ENCODE data around the gene SFT2D1. TPM values are rescaled to one million over a fixed set of nuclear protein-coding genes. Genes with fewer than 3 reads are reported as not detected.
"Not testable (repeated sequence)": the region's sequence is repeated elsewhere in the genome, so short reads cannot be mapped to it uniquely, and the experiment has no call there.

SFT2D1 gene
- polyA plus RNA-seq (2011; rRNA removed) (54.8 and 76.5 TPM in 2 replicates), polyA minus RNA-seq (2011; rRNA and poly(A)+ RNA removed) (15.6 and 18.5 TPM in 2 replicates)

DNA sequence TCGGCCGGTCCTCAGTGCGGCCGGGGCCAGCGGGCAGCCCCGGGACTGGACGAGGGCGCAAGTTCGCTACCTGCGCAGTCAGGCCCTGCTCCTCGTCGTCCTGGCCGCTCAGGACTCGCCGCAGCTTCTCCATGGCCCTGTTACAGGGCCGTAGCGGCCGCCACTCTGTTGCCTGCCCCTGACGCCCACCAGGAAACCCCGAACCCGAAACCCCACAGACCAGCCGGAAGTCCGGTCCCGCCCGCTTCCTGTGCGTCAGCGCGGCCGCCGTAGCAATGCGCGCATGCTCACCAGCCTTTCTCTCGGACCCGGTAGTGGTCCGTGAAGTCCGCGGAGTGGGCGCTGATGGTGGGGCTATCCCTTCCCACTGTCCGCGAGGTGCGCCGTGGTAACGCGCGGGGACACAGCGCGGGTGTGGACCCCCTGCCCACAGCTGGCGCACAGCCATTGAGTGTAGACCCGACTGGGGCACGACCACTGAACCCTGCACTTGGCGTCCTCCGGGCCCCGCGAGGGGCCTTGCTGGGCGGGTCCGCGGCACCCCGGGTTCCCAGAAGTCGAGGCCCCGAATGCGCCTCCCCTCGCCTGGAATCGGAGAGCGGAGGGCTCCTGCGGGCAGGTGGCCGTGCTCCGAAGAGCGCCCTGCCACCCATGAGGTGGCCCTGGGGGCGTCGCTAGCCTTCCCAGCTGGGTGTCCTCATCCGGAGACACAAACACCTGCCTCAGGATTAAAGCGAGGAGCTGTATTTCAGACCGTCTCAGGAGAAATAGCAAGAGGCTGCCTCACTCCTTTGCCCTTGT, at the start of gene SFT2D1:
SFT2D1 (minus strand) TSS at position 197 of the 801 bp plus-strand sequence; CDS start at position 133, 64 bp downstream.
- POLR2A ChIA-PET, result interaction anchor here (0.6 kb wide), 1 partner anchor 1091 kb away, joined by 5 read pairs; no protein-coding TSS in a partner anchor
- CTCF ChIA-PET, result interaction anchor here (0.8 to 3.0 kb wide), 3 partner anchors 9 to 39 kb away, joined by 3 to 8 read pairs (median 8); no protein-coding TSS in a partner anchor
- Histone ChIP-seq H3K9me3 (ENCODE audit: control insufficient read depth, insufficient read depth, low read length) (peaks cover 4% of the 10 kb centered on the region; the same call in 1 of the 2 replicates), H3K27me3 (ENCODE audit: control insufficient read depth, insufficient read depth, low read length) (no peaks in the 10 kb centered on the region), H3K4me3 (ENCODE audit: low read depth, low read length) (peak within 1 kb of the TSS; percentile 99), H3K27ac (ENCODE audit: low read depth, low read length) (peak within 1 kb of the TSS; percentile 61)
- TF ChIP-seq, protein P1, sequence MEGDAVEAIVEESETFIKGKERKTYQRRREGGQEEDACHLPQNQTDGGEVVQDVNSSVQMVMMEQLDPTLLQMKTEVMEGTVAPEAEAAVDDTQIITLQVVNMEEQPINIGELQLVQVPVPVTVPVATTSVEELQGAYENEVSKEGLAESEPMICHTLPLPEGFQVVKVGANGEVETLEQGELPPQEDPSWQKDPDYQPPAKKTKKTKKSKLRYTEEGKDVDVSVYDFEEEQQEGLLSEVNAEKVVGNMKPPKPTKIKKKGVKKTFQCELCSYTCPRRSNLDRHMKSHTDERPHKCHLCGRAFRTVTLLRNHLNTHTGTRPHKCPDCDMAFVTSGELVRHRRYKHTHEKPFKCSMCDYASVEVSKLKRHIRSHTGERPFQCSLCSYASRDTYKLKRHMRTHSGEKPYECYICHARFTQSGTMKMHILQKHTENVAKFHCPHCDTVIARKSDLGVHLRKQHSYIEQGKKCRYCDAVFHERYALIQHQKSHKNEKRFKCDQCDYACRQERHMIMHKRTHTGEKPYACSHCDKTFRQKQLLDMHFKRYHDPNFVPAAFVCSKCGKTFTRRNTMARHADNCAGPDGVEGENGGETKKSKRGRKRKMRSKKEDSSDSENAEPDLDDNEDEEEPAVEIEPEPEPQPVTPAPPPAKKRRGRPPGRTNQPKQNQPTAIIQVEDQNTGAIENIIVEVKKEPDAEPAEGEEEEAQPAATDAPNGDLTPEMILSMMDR (IDR thresholded peaks at IDR 0.05; ENCODE audit: low read depth, low read length), result no peak
- DNase-seq (ENCODE audit: low read depth, low spot score), result peak; percentile 66

DNA sequence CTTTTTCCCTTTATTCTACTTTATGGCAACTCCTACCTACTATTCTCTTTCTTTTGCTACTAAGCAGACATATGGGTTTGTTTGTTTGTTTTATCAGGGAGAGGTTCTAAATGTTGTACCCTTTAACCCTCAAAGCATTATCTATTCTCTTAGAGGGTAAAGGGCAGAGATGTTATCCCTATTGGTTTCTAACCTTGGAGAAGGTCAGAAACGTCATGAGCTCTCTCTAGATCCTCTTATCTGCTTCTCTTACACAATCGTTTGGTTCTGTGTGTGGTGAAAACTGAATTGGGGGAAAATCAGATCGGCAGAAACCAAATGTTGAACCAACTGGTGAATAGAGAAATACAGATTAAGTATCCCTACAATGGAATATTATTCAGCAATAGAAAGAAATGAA, 46.8 kb upstream of the SFT2D1 start:
- no peak overlapping the region for H3K27ac ChIP-seq (ENCODE audit: low read depth, low read length)
- ChIA-PET POLR2A (no interaction called here), CTCF (interaction anchor here (0.7 to 1.7 kb wide), 3 partner anchors 10 to 13 kb away, joined by 3 to 9 read pairs (median 5); no protein-coding TSS in a partner anchor)
- no peak for DNase-seq (ENCODE audit: low read depth, low spot score)
- TF ChIP-seq, protein P1 (IDR thresholded peaks at IDR 0.05; ENCODE audit: low read depth, low read length), result no peak
- no peak overlapping the region for H3K4me3 ChIP-seq (ENCODE audit: low read depth, low read length)
- H3K27me3 ChIP-seq (ENCODE audit: control insufficient read depth, insufficient read depth, low read length), result peaks cover 32% of the 10 kb centered on the region
- no peaks in the 10 kb centered on the region for H3K9me3 ChIP-seq (ENCODE audit: control insufficient read depth, insufficient read depth, low read length)

DNA sequence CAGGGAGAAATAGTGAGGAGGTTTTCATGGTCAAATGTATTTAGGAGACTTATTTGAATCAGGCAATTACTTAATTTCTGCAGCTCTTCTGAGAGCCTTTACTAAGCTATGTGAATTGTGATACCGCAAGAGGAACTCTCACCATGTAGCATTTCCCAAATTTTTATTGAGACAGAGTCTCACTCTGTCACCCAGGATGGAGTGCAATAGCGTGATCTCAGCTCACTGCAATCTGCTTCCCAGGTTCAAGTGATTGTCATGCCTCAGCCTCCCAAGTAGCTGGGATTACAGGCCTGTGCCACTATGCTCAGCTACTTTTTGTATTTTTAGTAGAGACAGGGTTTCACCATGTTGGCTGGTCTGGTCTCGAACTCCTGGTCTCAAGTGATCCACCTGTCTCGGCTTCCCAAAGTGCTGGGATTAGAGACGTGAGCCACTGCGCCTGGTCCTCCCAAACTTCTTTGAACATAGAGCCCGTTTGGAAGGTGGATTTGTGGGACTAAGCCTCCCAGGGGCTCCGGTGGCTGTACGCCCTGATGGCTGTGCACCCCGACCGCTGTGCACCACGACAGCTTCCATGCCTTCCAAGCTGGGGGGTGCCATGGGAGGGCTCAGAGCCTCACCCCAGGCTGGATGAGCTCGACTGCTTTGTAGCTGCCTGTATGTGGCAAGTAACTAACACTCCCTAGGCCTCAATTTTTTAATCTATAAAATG, 46.1 kb upstream of the SFT2D1 start:
- no peaks in the 10 kb centered on the region for H3K9me3 ChIP-seq (ENCODE audit: control insufficient read depth, insufficient read depth, low read length)
- H3K27me3 ChIP-seq (ENCODE audit: control insufficient read depth, insufficient read depth, low read length), result peaks cover 25% of the 10 kb centered on the region
- no peak overlapping the region for H3K27ac ChIP-seq (ENCODE audit: low read depth, low read length)
- DNase-seq (ENCODE audit: low read depth, low spot score), result no peak
- TF ChIP-seq, protein P1 (IDR thresholded peaks at IDR 0.05; ENCODE audit: low read depth, low read length), result no peak
- CTCF ChIA-PET, result interaction anchor here (0.7 to 1.7 kb wide), 3 partner anchors 13 to 76 kb away, joined by 3 to 9 read pairs (median 5); no protein-coding TSS in a partner anchor
- no peak overlapping the region for H3K4me3 ChIP-seq (ENCODE audit: low read depth, low read length)
- POLR2A ChIA-PET, result no interaction called here

DNA sequence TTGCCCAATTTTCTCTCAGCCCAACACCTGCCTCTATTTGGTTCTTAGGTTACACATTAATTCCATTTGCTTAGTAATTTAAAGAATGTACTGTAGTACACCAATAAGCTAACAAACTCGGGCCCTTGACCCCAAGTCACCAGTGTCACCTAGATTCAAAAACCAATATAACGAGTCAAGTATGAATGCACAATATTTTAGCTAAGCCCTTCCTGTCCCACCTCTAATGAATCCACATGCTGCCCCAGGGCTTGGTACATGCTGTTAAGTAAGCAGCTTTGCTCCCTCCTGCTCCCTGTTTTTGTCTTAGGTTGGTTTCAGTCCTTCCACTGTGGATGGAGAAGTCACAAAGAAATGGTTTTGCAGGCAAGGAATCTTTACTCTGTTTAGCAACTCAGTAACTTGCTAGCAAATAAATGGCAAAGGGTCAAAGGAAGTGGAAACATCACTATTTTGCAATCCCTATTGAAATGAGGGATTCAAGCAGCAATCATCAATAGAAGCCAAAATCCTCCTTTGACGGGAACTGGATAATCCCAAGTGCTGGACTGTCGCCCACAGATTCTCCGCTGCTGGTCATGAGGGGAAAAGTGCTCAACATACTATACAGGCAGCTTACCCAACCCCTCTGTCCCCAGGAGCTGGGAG, 45.4 kb upstream of the SFT2D1 start:
- no peaks in the 10 kb centered on the region for H3K9me3 ChIP-seq (ENCODE audit: control insufficient read depth, insufficient read depth, low read length)
- CTCF ChIA-PET, result interaction anchor here (1.3 to 1.7 kb wide), 3 partner anchors 13 to 112 kb away, joined by 3 to 9 read pairs (median 5); no protein-coding TSS in a partner anchor
- TF ChIP-seq, protein P1 (IDR thresholded peaks at IDR 0.05; ENCODE audit: low read depth, low read length), result no peak
- POLR2A ChIA-PET, result no interaction called here
- no peak overlapping the region for H3K27ac ChIP-seq (ENCODE audit: low read depth, low read length)
- peaks cover 20% of the 10 kb centered on the region for H3K27me3 ChIP-seq (ENCODE audit: control insufficient read depth, insufficient read depth, low read length)
- no peak for DNase-seq (ENCODE audit: low read depth, low spot score)
- no peak overlapping the region for H3K4me3 ChIP-seq (ENCODE audit: low read depth, low read length)

DNA sequence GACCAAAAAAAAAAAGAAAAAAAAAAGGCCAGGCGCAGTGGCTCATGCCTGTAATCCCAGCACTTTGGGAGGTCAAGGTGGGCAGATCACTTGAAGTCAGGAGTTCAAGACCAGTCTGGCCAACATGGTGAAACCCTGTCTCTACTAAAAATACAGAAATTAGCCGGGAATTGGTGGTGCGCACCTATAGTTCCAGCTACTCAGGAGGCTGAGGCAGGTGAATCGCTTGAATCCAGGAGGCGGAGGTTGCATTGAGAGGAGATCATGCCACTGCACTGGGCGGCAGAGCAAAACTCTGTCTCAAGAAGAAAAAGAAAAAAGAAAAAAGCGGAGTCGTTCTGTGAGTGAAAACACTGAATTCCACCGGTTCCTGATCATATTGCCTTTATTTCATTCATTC, 44.8 kb upstream of the SFT2D1 start:
- peaks cover 14% of the 10 kb centered on the region for H3K27me3 ChIP-seq (ENCODE audit: control insufficient read depth, insufficient read depth, low read length)
- H3K4me3 ChIP-seq (ENCODE audit: low read depth, low read length); H3K9me3 ChIP-seq (ENCODE audit: control insufficient read depth, insufficient read depth, low read length); H3K27ac ChIP-seq (ENCODE audit: low read depth, low read length); DNase-seq (ENCODE audit: low read depth, low spot score); POLR2A ChIA-PET: not testable (repeated sequence)
- CTCF ChIA-PET, result interaction anchor here (0.7 to 2.5 kb wide), 5 partner anchors 14 to 111 kb away, joined by 3 to 16 read pairs (median 5); no protein-coding TSS in a partner anchor
